ENCODE results near the gene COQ9.
"Not testable (repeated sequence)": the region's sequence is repeated elsewhere in the genome, so short reads cannot be mapped to it uniquely, and the experiment has no call there.

COQ9 gene

GRCh38 chr16:57427824-57428223, 19.5 kb upstream of the COQ9 start:
- no peak for DNase-seq

- no peak for DNase-seq
Measured at GRCh38 chr16:57430955-57431354, 16.3 kb upstream of the COQ9 start.

- no peak for DNase-seq
Measured at GRCh38 chr16:57432505-57432904, 14.8 kb upstream of the COQ9 start.

DNA sequence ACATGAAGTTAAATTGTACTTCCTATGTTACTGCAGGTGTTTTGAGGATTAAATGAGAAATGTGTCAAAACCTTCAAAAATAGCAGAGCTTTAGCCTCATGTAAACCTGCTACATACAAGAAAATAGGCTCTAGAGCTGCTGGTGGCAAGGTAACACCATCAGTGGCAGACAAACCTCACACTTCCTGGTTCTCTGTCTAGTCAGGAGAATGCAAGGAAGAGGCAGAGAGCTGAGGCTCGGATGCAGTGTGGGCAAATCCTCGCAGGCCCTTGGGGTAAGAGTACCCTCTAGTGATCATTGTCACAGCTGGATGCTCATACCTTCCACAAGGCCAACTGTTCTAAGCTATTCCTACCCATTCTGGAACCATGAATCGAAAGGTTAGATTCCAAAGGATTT, 14.3 kb upstream of the COQ9 start:
- DNase-seq, result no peak

DNA sequence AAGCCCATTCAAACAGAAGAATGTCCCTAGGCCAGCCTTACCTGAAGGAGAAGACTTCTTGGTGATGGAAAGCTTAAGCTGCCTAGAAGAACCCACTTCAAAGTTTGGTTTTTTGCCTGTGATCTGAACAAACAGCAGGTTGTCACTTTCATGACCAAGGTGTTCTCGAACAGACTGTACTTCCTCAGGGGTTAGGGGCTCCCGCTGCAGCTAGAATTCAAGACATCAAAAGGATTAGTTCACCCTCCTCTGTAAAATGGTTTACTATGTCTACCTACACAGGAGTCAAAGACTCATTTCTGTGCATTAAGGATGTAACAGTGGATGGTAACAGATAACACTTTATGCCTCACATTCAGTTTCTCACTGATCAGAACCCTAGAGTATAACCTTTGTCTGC, 13.3 kb upstream of the COQ9 start:
- no peak for DNase-seq

- no peak for DNase-seq
Measured at GRCh38 chr16:57435838-57436237, 11.4 kb upstream of the COQ9 start.

DNA sequence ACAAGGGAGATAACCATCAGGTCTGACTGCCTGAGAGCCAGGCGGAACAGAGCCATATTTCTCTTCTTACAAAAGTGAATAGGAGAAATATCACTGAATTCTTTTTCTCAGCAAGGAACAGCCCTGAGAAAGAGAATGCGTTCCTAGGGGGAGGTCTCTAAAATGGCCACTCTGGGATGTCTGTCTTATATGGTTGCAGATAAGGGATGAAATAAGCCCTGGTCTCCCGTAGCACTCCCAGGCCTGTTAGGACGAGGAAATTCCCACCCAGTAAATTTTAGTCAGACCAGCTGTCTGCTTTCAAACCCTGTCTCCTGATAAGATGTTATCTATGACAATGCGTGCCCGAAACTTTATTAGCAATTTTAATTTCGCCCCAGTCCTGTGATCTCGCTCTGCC, 7.3 kb upstream of the COQ9 start:
- DNase-seq, result not testable (repeated sequence)

- DNase-seq, result not testable (repeated sequence)
Measured at GRCh38 chr16:57440551-57440950, 6.7 kb upstream of the COQ9 start.

- no peak for DNase-seq
Measured at GRCh38 chr16:57444711-57445110, 2.6 kb upstream of the COQ9 start.

- no peak for DNase-seq
Measured at GRCh38 chr16:57445510-57445909, 1.8 kb upstream of the COQ9 start.

DNA sequence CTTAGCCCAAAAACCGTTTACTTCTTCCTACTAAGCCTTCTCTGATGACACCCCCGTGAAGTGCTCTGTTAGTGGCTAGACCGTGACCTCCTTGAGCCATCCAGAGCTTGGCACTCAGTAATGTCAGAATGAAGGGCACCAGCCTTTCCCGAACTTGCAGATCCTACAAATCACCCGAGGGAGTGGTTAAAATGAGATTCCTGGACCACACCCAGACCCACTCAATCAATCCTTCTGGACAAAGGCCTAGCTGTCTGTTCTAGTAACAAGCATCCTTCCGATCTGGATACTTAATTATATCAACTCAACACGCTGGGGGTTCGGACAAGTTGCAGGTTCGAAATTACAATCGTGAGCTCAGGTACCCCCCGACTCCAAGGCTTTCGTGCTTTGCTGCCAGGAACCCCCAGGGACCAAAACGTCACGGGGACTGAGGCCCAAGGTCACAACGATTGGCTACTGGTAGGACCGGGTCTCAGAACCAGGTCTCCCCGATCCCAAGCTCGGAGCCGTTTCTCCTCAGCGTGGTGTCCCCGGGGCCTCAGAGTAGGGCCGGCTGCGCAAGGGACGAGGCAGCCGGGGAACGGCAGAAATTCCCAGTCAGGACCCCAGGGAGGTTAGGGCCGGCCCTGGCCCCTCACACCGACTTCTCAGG, 621 bp upstream of the COQ9 start:
- no peak for DNase-seq

- DNase-seq, result no peak
Measured at GRCh38 chr16:57452021-57452420, 4.7 kb downstream of the COQ9 start.

GRCh38 chr16:57462209-57462977, 15.1 kb downstream of the COQ9 start, which contains the start of gene POLR2C:
POLR2C (plus strand) TSS chr16:57462679; CDS start chr16:57462725, 46 bp downstream.
- DNase-seq, result peak; percentile 96

GRCh38 chr16:57462978-57463362, 15.7 kb downstream of the COQ9 start:
- DNase-seq, result no peak

DNA sequence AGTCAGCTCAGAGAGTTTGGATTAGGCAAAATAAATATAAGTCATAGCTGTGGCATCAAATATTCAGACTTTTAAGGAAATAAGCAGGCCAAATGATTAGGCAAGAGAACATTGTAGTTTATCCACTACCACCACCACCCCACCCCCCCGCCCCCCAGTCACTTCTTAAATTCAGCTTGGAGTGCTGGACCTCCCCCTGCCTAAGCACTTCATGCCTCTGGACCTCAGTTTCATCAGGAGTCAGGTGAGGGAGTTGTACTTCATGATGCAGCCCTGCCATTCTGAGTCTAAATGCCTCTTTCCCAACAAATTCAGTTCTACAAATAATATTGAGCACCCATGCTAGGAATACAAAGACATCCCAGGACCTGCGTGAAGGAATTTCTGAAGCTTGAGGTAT, 17.2 kb downstream of the COQ9 start:
- no peak for DNase-seq

- no peak for DNase-seq
Measured at GRCh38 chr16:57468346-57468745, 21.1 kb downstream of the COQ9 start.

DNA sequence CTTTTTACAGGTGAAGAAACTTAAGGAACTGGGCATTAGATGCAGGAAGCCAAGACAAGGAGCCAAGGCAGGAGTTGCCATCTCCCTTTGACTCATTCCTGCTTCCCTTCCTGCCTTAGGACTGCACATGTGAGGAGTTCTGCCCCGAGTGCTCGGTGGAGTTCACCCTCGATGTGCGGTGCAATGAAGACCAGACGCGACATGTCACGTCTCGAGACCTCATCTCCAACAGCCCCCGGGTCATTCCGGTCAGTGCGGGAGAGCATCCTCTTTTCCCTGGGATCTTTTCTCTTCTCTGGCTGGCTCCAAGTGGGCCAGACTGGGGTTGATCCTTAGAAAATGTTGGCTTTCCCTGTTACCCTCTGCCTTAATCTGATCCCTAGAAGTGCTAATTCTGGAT, 21.8 kb downstream of the COQ9 start:
- no peak for DNase-seq

DNA sequence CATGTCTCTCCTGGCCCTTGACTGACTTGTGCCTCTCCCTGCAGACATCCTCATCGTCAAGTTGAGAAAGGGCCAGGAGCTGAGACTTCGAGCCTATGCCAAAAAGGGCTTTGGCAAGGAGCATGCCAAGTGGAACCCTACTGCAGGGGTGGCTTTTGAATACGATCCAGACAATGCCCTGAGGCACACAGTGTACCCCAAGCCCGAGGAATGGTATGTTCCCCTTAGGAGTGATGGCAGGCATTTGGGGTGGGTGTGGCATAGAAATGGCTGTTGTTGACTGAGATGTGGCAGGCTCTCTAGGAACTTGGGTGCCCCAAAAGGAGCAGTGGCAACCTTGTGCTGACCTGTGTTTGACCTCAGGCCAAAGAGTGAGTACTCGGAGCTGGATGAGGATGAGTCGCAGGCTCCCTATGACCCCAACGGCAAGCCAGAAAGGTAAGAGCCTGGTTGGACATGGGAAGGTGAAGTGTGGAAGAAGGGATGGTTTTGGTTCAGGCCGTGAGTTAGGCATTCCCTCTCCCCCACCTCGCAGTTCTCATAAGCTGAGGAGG, 22.7 kb downstream of the COQ9 start:
- DNase-seq, result no peak

- DNase-seq, result no peak
Measured at GRCh38 chr16:57470711-57471110, 23.4 kb downstream of the COQ9 start.

- DNase-seq, result no peak
Measured at GRCh38 chr16:57471209-57471608, 23.9 kb downstream of the COQ9 start.

DNA sequence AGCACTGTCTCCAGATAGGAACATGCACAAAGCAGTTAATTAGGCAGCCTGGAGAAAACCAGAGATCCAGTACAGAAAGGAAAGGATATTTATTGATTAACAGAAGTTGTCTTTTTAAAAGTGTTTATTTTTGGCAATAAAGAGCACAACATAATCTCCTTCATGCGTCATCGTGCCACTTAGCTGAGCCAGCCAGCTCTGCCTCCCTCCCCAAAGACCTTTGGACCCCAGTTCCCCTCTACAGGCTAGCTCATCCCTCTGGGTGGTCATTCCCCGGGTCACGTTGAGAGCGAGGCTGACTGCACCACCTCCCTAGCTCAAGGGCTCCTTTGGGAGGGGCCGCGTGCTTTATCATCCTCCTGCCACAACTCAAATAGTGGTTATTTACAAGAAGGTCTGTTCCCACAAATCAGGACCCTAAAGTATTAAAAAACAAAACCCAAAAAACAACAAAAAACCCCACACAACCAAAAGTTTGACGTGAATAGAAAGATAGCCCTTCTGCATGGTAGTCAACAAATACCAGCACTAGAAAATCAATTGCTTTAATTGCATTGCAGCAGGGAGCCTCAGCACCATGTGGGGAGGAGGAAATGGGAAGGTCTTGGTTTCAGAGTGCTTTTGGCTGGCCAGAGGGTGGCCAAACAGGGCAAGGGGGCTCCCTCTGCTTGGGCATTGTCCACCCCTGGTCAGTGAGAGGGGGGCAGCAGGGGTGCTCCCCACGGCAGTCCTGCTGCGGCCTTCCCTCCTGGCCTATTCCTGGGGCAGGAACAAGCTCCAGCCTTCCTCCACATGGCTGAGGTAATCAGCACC, 24.8 kb downstream of the COQ9 start:
- no peak for DNase-seq

- DNase-seq, result no peak
Measured at GRCh38 chr16:57472665-57473060, 25.4 kb downstream of the COQ9 start.

DNA sequence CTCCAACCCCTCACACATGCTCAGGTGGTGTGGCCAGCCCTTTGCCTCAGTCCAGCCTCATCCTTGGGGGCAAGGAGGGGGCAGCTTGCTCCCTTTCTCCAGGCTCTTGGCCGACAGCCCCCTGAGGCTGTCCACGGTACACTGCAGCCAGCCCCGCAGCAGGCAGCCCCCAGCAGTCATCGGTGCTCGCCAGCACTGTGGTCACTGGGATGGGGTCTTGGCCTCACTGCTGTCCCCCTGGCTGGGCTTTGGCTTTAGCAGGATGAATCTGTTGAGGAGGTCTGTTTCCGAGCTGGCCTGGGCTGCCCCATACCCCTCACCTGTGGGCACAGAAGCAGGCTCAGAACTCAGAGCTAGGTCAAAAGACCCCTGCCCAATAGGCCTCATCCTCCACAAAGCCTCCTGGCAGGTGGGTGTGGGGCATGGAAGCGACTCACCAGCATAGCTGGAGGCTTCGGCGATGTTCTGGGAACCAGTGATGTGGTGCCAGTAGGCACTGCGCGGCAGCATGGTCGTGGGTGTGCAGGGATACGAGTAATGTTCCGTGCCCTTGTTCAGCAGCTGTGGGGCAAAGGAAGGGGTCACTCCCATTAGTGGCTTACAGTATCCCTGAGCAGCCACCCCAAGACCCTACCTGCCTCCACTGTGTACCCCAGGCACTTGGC, 26.0 kb downstream of the COQ9 start:
- DNase-seq, result no peak
